KMS-11 (cell line): ENCODE data around the gene PAPPA.

Experiments used
- H2AFZ ChIP-seq: fragments of 200-600 bp; sonication (generic); 2 replicates; pipeline ENCODE4 v1.6.1; 2016; ENCODE audit warnings: antibody characterized with exemption, mixed run types, low read depth
- H3K27ac ChIP-seq: fragments of 200-600 bp; sonication (generic); 2 replicates; pipeline ENCODE4 v1.6.1; 2016; ENCODE audit warnings: mild to moderate bottlenecking, mixed run types
- H3K27me3 ChIP-seq: fragments of 200-600 bp; sonication (generic); 2 replicates; pipeline ENCODE4 v1.6.1; 2017; ENCODE audit warnings: mild to moderate bottlenecking, low read depth, mixed run types, moderate library complexity; ENCODE audit not compliant: insufficient read depth
- H3K36me3 ChIP-seq: fragments of 200-600 bp; sonication (generic); 2 replicates; pipeline ENCODE4 v1.6.1; 2017; ENCODE audit warnings: mild to moderate bottlenecking, mixed run types; ENCODE audit not compliant: insufficient read depth
- H3K4me1 ChIP-seq: fragments of 200-600 bp; sonication (generic); 2 replicates; pipeline ENCODE4 v1.6.1; 2016; ENCODE audit warnings: mild to moderate bottlenecking, low read depth, mixed run types; ENCODE audit not compliant: poor library complexity, severe bottlenecking
- H3K4me2 ChIP-seq: fragments of 200-600 bp; sonication (generic); 2 replicates; pipeline ENCODE4 v1.7.0; 2016; ENCODE audit warnings: mild to moderate bottlenecking, mixed run types
- H3K4me3 ChIP-seq: fragments of 200-600 bp; sonication (generic); IDR thresholded peaks from 2 replicates; pipeline ENCODE4 v1.6.1; 2017; ENCODE audit warnings: low read depth, low read length, mixed read lengths; ENCODE audit not compliant: insufficient read depth
- H3K79me2 ChIP-seq: fragments of 200-600 bp; sonication (generic); 2 replicates; pipeline ENCODE4 v1.6.1; 2016; ENCODE audit warnings: low read depth, mixed run types; ENCODE audit not compliant: insufficient read depth
- H3K9ac ChIP-seq: fragments of 200-600 bp; sonication (generic); 2 replicates; pipeline ENCODE4 v1.6.1; 2016; ENCODE audit warnings: mild to moderate bottlenecking, mixed run types
- H4K20me1 ChIP-seq: fragments of 200-600 bp; sonication (generic); 2 replicates; pipeline ENCODE4 v1.6.1; 2016; ENCODE audit warnings: mild to moderate bottlenecking, mixed run types; ENCODE audit not compliant: insufficient read depth
- CTCF ChIP-seq: fragments of 200-600 bp; sonication (generic); conservative IDR thresholded peaks from 2 replicates; pipeline ENCODE4 v1.6.1; 2017; ENCODE audit warnings: low read depth, mild to moderate bottlenecking, antibody characterized with exemption, low read length, moderate library complexity, mixed read lengths

Gene PAPPA

GRCh38 chr9:116389541-116390302, 236.1 kb downstream of the PAPPA start:
- Histone ChIP-seq H3K4me1 (no peaks in the 10 kb centered on the region), H3K36me3 (no peaks in the 10 kb centered on the region), H3K27me3 (no peaks in the 10 kb centered on the region), H3K79me2 (no peaks in the 10 kb centered on the region), H3K4me3 (no peak overlapping the region), H3K9ac (no peak overlapping the region), H4K20me1 (no peaks in the 10 kb centered on the region), H3K4me2 (no peak overlapping the region), H2AFZ (no peak overlapping the region), H3K27ac (no peak overlapping the region)
- TF ChIP-seq CTCF: no peak

- H3K79me2 ChIP-seq: no peaks in the 10 kb centered on the region
- no peak overlapping the region for H3K4me3 ChIP-seq
- H4K20me1 ChIP-seq: no peaks in the 10 kb centered on the region
- no peak for TF ChIP-seq CTCF
- no peak overlapping the region for H3K9ac ChIP-seq
- H3K4me2 ChIP-seq: no peak overlapping the region
- no peak overlapping the region for H3K27ac ChIP-seq
- H3K36me3 ChIP-seq: no peaks in the 10 kb centered on the region
- H2AFZ ChIP-seq: no peak overlapping the region
- H3K27me3 ChIP-seq: no peaks in the 10 kb centered on the region
- no peaks in the 10 kb centered on the region for H3K4me1 ChIP-seq
These were observed 237.0 kb downstream of the PAPPA start for GRCh38 chr9:116390303-116391228.

- no peaks in the 10 kb centered on the region for H3K27me3 ChIP-seq
- H3K4me2 ChIP-seq: no peak overlapping the region
- no peaks in the 10 kb centered on the region for H4K20me1 ChIP-seq
- no peak for TF ChIP-seq CTCF
- H3K36me3 ChIP-seq: no peaks in the 10 kb centered on the region
- H2AFZ ChIP-seq: no peak overlapping the region
- no peak overlapping the region for H3K27ac ChIP-seq
- no peaks in the 10 kb centered on the region for H3K4me1 ChIP-seq
- H3K4me3 ChIP-seq: no peak overlapping the region
- no peak overlapping the region for H3K9ac ChIP-seq
- H3K79me2 ChIP-seq: no peaks in the 10 kb centered on the region
These were observed 237.8 kb downstream of the PAPPA start for GRCh38 chr9:116391306-116391900.

- no peaks in the 10 kb centered on the region for H3K36me3 ChIP-seq
- no peak for TF ChIP-seq CTCF
These were observed 239.6 kb downstream of the PAPPA start for GRCh38 chr9:116393198-116393597.

More at GRCh38 chr9:116393198-116393597, 239.6 kb downstream of the PAPPA start:
- Histone ChIP-seq H3K9ac (no peak overlapping the region), H2AFZ (no peak overlapping the region), H3K27me3 (no peaks in the 10 kb centered on the region), H4K20me1 (no peaks in the 10 kb centered on the region), H3K4me1 (no peaks in the 10 kb centered on the region), H3K79me2 (no peaks in the 10 kb centered on the region), H3K27ac (no peak overlapping the region), H3K4me2 (no peak overlapping the region), H3K4me3 (no peak overlapping the region)
